A673 (cell line): ENCODE results near the gene RAB23. TPM values are rescaled to one million over a fixed set of nuclear protein-coding genes. Genes with fewer than 3 reads are reported as not detected.

Experiments
- BruUV-seq: library from RNA; stranded (reverse); fragments of 400-500 nt; replicated peaks from 2 replicates; lab custom pipeline; 2021; lab: Mats Ljungman, UMichigan
- CTCF ChIA-PET: fragments of 300-600 bp; sonication (Branson Sonifier 250); formaldehyde crosslinking; loops from one replicate; lab custom pipeline; 2022; ENCODE audit warnings: antibody characterized with exemption; lab: Charles Lee
- POLR2A ChIA-PET: fragments of 300-600 bp; sonication (Branson Sonifier 250); formaldehyde crosslinking; loops from one replicate; lab custom pipeline; 2022; ENCODE audit warnings: antibody characterized with exemption; ENCODE audit not compliant: low non-redundant PET; lab: Charles Lee
- DNase-seq: peaks from one replicate; pipeline ENCODE4 v3.0.0-alpha.2; 2015; ENCODE audit warnings: low spot score
- H3K27ac ChIP-seq: fragments of 200-600 bp; sonication (generic); 2 replicates; pipeline ENCODE4 v1.5.1; 2016; ENCODE audit warnings: mixed run types, low read depth, mild to moderate bottlenecking, mixed read lengths, antibody characterized with exemption, low read length; ENCODE audit not compliant: poor library complexity, severe bottlenecking
- H3K27me3 ChIP-seq: fragments of 200-600 bp; sonication (generic); replicated peaks from 2 replicates; pipeline ENCODE4 v1.6.1; 2017; ENCODE audit warnings: mixed run types, low read depth, mild to moderate bottlenecking, mixed read lengths, antibody characterized with exemption, low read length; ENCODE audit not compliant: insufficient read depth, poor library complexity
- H3K36me3 ChIP-seq: fragments of 200-600 bp; sonication (generic); 2 replicates; pipeline ENCODE4 v1.6.1; 2016; ENCODE audit warnings: mixed run types, mild to moderate bottlenecking, mixed read lengths, antibody characterized with exemption, low read length; ENCODE audit not compliant: insufficient read depth, poor library complexity, severe bottlenecking
- H3K4me1 ChIP-seq: fragments of 200-600 bp; sonication (generic); 2 replicates; pipeline ENCODE4 v1.6.1; 2017; ENCODE audit warnings: mixed run types, mild to moderate bottlenecking, mixed read lengths, antibody characterized with exemption, low read length; ENCODE audit not compliant: insufficient read depth, poor library complexity, severe bottlenecking
- H3K4me3 ChIP-seq: fragments of 200-600 bp; sonication (generic); 2 replicates; pipeline ENCODE4 v1.5.1; 2016; ENCODE audit warnings: low read depth, mixed run types, mild to moderate bottlenecking, mixed read lengths, low read length; ENCODE audit not compliant: poor library complexity, severe bottlenecking
- H3K9me3 ChIP-seq: fragments of 200-600 bp; sonication (generic); 2 replicates; pipeline ENCODE4 v1.6.1; 2016; ENCODE audit warnings: mixed run types, low read depth, mild to moderate bottlenecking, mixed read lengths, antibody characterized with exemption, low read length; ENCODE audit not compliant: poor library complexity, severe bottlenecking
- CTCF ChIP-seq: fragments of 300-800, 200-600 bp; sonication (generic); conservative IDR thresholded peaks from 2 replicates; pipeline ENCODE4 v1.5.1; 2017; ENCODE audit warnings: low read depth, mild to moderate bottlenecking, antibody characterized with exemption, low read length, moderate library complexity, mixed read lengths
- EZH2 ChIP-seq: fragments of 200-600 bp; sonication (generic); IDR thresholded peaks from 2 replicates; pipeline ENCODE4 v1.6.1; 2017; ENCODE audit warnings: borderline replicate concordance, low read depth, mild to moderate bottlenecking, mixed read lengths, antibody characterized with exemption, low read length; ENCODE audit not compliant: poor library complexity, severe bottlenecking
- intact Hi-C: fragments of 100-400 bp; cut with micrococcal nuclease; formaldehyde crosslinking; loops from one replicate; pipeline ENCODE4 v1.10.0; 2022; ENCODE audit not compliant: unreplicated experiment
- total RNA-seq: library from RNA; stranded (reverse); gene quantifications from 2 replicates; pipeline ENCODE4 v1.2.3, GENCODE V29; 2021

Gene RAB23
- total RNA-seq, 1 experiment from 2014 or later, result 17.8 TPM

- no peaks in the 10 kb centered on the region for H3K9me3 ChIP-seq
- CTCF ChIA-PET, result no interaction called here
Measured at GRCh38 chr6:57138026-57138425, 84.1 kb downstream of the RAB23 start.

GRCh38 chr6:57137350-57137749 is 84.8 kb downstream of the RAB23 start:
- intact Hi-C loops, result no loop called here
- peaks cover 26% of the 10 kb centered on the region for H3K36me3 ChIP-seq
- H3K27me3 ChIP-seq, result no peaks in the 10 kb centered on the region
- ChIA-PET CTCF (no interaction called here), POLR2A (no interaction called here)
- H3K4me1 ChIP-seq, result no peaks in the 10 kb centered on the region
- no peak overlapping the region for H3K4me3 ChIP-seq
- H3K9me3 ChIP-seq, result no peaks in the 10 kb centered on the region
- DNase-seq, result no peak
- no peak overlapping the region for H3K27ac ChIP-seq
- no peak for TF ChIP-seq EZH2
- TF ChIP-seq CTCF, result no peak
- no TSS peak for BruUV-seq

More at GRCh38 chr6:57138026-57138425, 84.1 kb downstream of the RAB23 start:
- BruUV-seq, result no TSS peak
- intact Hi-C loops, result no loop called here
- DNase-seq, result no peak
- TF ChIP-seq CTCF (no peak), EZH2 (no peak)
- H3K27ac ChIP-seq, result no peak overlapping the region
- no peaks in the 10 kb centered on the region for H3K4me1 ChIP-seq
- POLR2A ChIA-PET, result no interaction called here
- H3K27me3 ChIP-seq, result no peaks in the 10 kb centered on the region
- H3K36me3 ChIP-seq, result peaks cover 29% of the 10 kb centered on the region
- no peak overlapping the region for H3K4me3 ChIP-seq

Other genes with a start within 250 kb of the RAB23 start
- gene KIAA1586, start 175.6 kb downstream of the RAB23 start, total RNA-seq, result 30.2 and 31.4 TPM in 2 replicates
- 72.2 and 72.7 TPM in 2 replicates for gene ZNF451, start 132.1 kb downstream of the RAB23 start, total RNA-seq
- gene BAG2, start 50.0 kb downstream of the RAB23 start, total RNA-seq, result 21.4 and 27.0 TPM in 2 replicates
- gene PRIM2, start 95.3 kb upstream of the RAB23 start, total RNA-seq, result 42.1 and 45.2 TPM in 2 replicates